ENCODE measurements around the gene CDHR1.
"Not testable (repeated sequence)": the region's sequence is repeated elsewhere in the genome, so short reads cannot be mapped to it uniquely, and the experiment has no call there.

The CDHR1 gene

GRCh38 chr10:84194424-84195043, at the start of gene CDHR1:
TSS of gene CDHR1 (plus strand) at chr10:84194537. CDS start at chr10:84194761, 224 bp downstream.
- Histone ChIP-seq H3K27ac (ENCODE audit: low read depth, low read length) (no peak within 1 kb of the TSS), H3K9ac (ENCODE audit: low read depth, low read length) (no peak within 1 kb of the TSS), H3K4me3 (ENCODE audit: low read depth, low read length) (peak within 1 kb of the TSS; percentile 74)

GRCh38 chr10:84147347-84147746, 47.0 kb upstream of the CDHR1 start:
- no peak overlapping the region for H3K4me3 ChIP-seq (ENCODE audit: low read depth, low read length)
- H3K9ac ChIP-seq (ENCODE audit: low read depth, low read length): no peak overlapping the region
- peaks cover 93% of the 10 kb centered on the region for H3K36me3 ChIP-seq (ENCODE audit: control insufficient read depth, insufficient read depth, low read length)
- H3K4me1 ChIP-seq (ENCODE audit: control insufficient read depth, insufficient read depth, low read length): no peaks in the 10 kb centered on the region
- H3K27ac ChIP-seq (ENCODE audit: low read depth, low read length): no peak overlapping the region
- H3K27me3 ChIP-seq (ENCODE audit: control insufficient read depth, insufficient read depth, low read length): no peaks in the 10 kb centered on the region
- H3K9me3 ChIP-seq (ENCODE audit: control insufficient read depth, insufficient read depth, low read length): no peaks in the 10 kb centered on the region

More at GRCh38 chr10:84194424-84195043, at the start of gene CDHR1:
- H3K27me3 ChIP-seq (ENCODE audit: control insufficient read depth, insufficient read depth, low read length): peaks cover 48% of the 10 kb centered on the region
- no peaks in the 10 kb centered on the region for H3K36me3 ChIP-seq (ENCODE audit: control insufficient read depth, insufficient read depth, low read length)
- no peaks in the 10 kb centered on the region for H3K9me3 ChIP-seq (ENCODE audit: control insufficient read depth, insufficient read depth, low read length)
- peaks cover 3% of the 10 kb centered on the region; the same call in 1 of the 2 replicates for H3K4me1 ChIP-seq (ENCODE audit: control insufficient read depth, insufficient read depth, low read length)

- H3K27me3 ChIP-seq (ENCODE audit: control insufficient read depth, insufficient read depth, low read length); H3K27ac ChIP-seq (ENCODE audit: low read depth, low read length); H3K9me3 ChIP-seq (ENCODE audit: control insufficient read depth, insufficient read depth, low read length); H3K4me3 ChIP-seq (ENCODE audit: low read depth, low read length); H3K9ac ChIP-seq (ENCODE audit: low read depth, low read length); H3K4me1 ChIP-seq (ENCODE audit: control insufficient read depth, insufficient read depth, low read length): not testable (repeated sequence)
- peaks cover 93% of the 10 kb centered on the region for H3K36me3 ChIP-seq (ENCODE audit: control insufficient read depth, insufficient read depth, low read length)
Observed at GRCh38 chr10:84148006-84148597, 46.2 kb upstream of the CDHR1 start.

GRCh38 chr10:84149854-84150253, 44.5 kb upstream of the CDHR1 start:
- Histone ChIP-seq H3K27ac (ENCODE audit: low read depth, low read length) (no peak overlapping the region), H3K27me3 (ENCODE audit: control insufficient read depth, insufficient read depth, low read length) (no peaks in the 10 kb centered on the region), H3K36me3 (ENCODE audit: control insufficient read depth, insufficient read depth, low read length) (peaks cover 92% of the 10 kb centered on the region), H3K4me1 (ENCODE audit: control insufficient read depth, insufficient read depth, low read length) (no peaks in the 10 kb centered on the region), H3K9me3 (ENCODE audit: control insufficient read depth, insufficient read depth, low read length) (no peaks in the 10 kb centered on the region), H3K9ac (ENCODE audit: low read depth, low read length) (no peak overlapping the region), H3K4me3 (ENCODE audit: low read depth, low read length) (no peak overlapping the region)

GRCh38 chr10:84152769-84153168, 41.6 kb upstream of the CDHR1 start:
- Histone ChIP-seq H3K4me1 (ENCODE audit: control insufficient read depth, insufficient read depth, low read length) (no peaks in the 10 kb centered on the region), H3K4me3 (ENCODE audit: low read depth, low read length) (no peak overlapping the region), H3K9me3 (ENCODE audit: control insufficient read depth, insufficient read depth, low read length) (no peaks in the 10 kb centered on the region), H3K27me3 (ENCODE audit: control insufficient read depth, insufficient read depth, low read length) (no peaks in the 10 kb centered on the region), H3K9ac (ENCODE audit: low read depth, low read length) (no peak overlapping the region), H3K27ac (ENCODE audit: low read depth, low read length) (no peak overlapping the region), H3K36me3 (ENCODE audit: control insufficient read depth, insufficient read depth, low read length) (peaks cover 67% of the 10 kb centered on the region)

- Histone ChIP-seq H3K9ac (ENCODE audit: low read depth, low read length) (no peak overlapping the region), H3K9me3 (ENCODE audit: control insufficient read depth, insufficient read depth, low read length) (no peaks in the 10 kb centered on the region), H3K27ac (ENCODE audit: low read depth, low read length) (no peak overlapping the region), H3K27me3 (ENCODE audit: control insufficient read depth, insufficient read depth, low read length) (no peaks in the 10 kb centered on the region), H3K4me1 (ENCODE audit: control insufficient read depth, insufficient read depth, low read length) (peaks cover 17% of the 10 kb centered on the region), H3K4me3 (ENCODE audit: low read depth, low read length) (no peak overlapping the region), H3K36me3 (ENCODE audit: control insufficient read depth, insufficient read depth, low read length) (peaks cover 45% of the 10 kb centered on the region)
Observed at GRCh38 chr10:84155521-84155920, 38.8 kb upstream of the CDHR1 start.

GRCh38 chr10:84156009-84156408, 38.3 kb upstream of the CDHR1 start:
- Histone ChIP-seq H3K27ac (ENCODE audit: low read depth, low read length) (no peak overlapping the region), H3K27me3 (ENCODE audit: control insufficient read depth, insufficient read depth, low read length) (no peaks in the 10 kb centered on the region)

GRCh38 chr10:84156768-84157167, 37.6 kb upstream of the CDHR1 start:
- no peak overlapping the region for H3K4me3 ChIP-seq (ENCODE audit: low read depth, low read length)
- H3K9ac ChIP-seq (ENCODE audit: low read depth, low read length): no peak overlapping the region
- peaks cover 32% of the 10 kb centered on the region for H3K36me3 ChIP-seq (ENCODE audit: control insufficient read depth, insufficient read depth, low read length)
- H3K9me3 ChIP-seq (ENCODE audit: control insufficient read depth, insufficient read depth, low read length): no peaks in the 10 kb centered on the region
- H3K4me1 ChIP-seq (ENCODE audit: control insufficient read depth, insufficient read depth, low read length): peaks cover 30% of the 10 kb centered on the region
- H3K27ac ChIP-seq (ENCODE audit: low read depth, low read length): no peak overlapping the region
- no peaks in the 10 kb centered on the region for H3K27me3 ChIP-seq (ENCODE audit: control insufficient read depth, insufficient read depth, low read length)

More at GRCh38 chr10:84156009-84156408, 38.3 kb upstream of the CDHR1 start:
- H3K9ac ChIP-seq (ENCODE audit: low read depth, low read length): no peak overlapping the region
- peaks cover 22% of the 10 kb centered on the region for H3K4me1 ChIP-seq (ENCODE audit: control insufficient read depth, insufficient read depth, low read length)
- H3K9me3 ChIP-seq (ENCODE audit: control insufficient read depth, insufficient read depth, low read length): no peaks in the 10 kb centered on the region
- H3K36me3 ChIP-seq (ENCODE audit: control insufficient read depth, insufficient read depth, low read length): peaks cover 40% of the 10 kb centered on the region
- no peak overlapping the region for H3K4me3 ChIP-seq (ENCODE audit: low read depth, low read length)

GRCh38 chr10:84158061-84158460, 36.3 kb upstream of the CDHR1 start:
- Histone ChIP-seq H3K4me3 (ENCODE audit: low read depth, low read length) (no peak overlapping the region), H3K4me1 (ENCODE audit: control insufficient read depth, insufficient read depth, low read length) (peaks cover 38% of the 10 kb centered on the region), H3K36me3 (ENCODE audit: control insufficient read depth, insufficient read depth, low read length) (peaks cover 19% of the 10 kb centered on the region), H3K9me3 (ENCODE audit: control insufficient read depth, insufficient read depth, low read length) (no peaks in the 10 kb centered on the region), H3K9ac (ENCODE audit: low read depth, low read length) (no peak overlapping the region), H3K27ac (ENCODE audit: low read depth, low read length) (no peak overlapping the region), H3K27me3 (ENCODE audit: control insufficient read depth, insufficient read depth, low read length) (no peaks in the 10 kb centered on the region)

GRCh38 chr10:84158550-84158949, 35.8 kb upstream of the CDHR1 start:
- Histone ChIP-seq H3K36me3 (ENCODE audit: control insufficient read depth, insufficient read depth, low read length) (peaks cover 14% of the 10 kb centered on the region), H3K4me3 (ENCODE audit: low read depth, low read length) (no peak overlapping the region), H3K4me1 (ENCODE audit: control insufficient read depth, insufficient read depth, low read length) (peaks cover 43% of the 10 kb centered on the region), H3K9me3 (ENCODE audit: control insufficient read depth, insufficient read depth, low read length) (no peaks in the 10 kb centered on the region), H3K27ac (ENCODE audit: low read depth, low read length) (no peak overlapping the region), H3K27me3 (ENCODE audit: control insufficient read depth, insufficient read depth, low read length) (no peaks in the 10 kb centered on the region), H3K9ac (ENCODE audit: low read depth, low read length) (no peak overlapping the region)

- H3K4me1 ChIP-seq (ENCODE audit: control insufficient read depth, insufficient read depth, low read length): peaks cover 49% of the 10 kb centered on the region
- no peak overlapping the region for H3K9ac ChIP-seq (ENCODE audit: low read depth, low read length)
- no peaks in the 10 kb centered on the region for H3K27me3 ChIP-seq (ENCODE audit: control insufficient read depth, insufficient read depth, low read length)
- H3K4me3 ChIP-seq (ENCODE audit: low read depth, low read length): no peak overlapping the region
- peaks cover 8% of the 10 kb centered on the region for H3K36me3 ChIP-seq (ENCODE audit: control insufficient read depth, insufficient read depth, low read length)
- H3K9me3 ChIP-seq (ENCODE audit: control insufficient read depth, insufficient read depth, low read length): no peaks in the 10 kb centered on the region
- H3K27ac ChIP-seq (ENCODE audit: low read depth, low read length): no peak overlapping the region
Observed at GRCh38 chr10:84159076-84159685, 35.2 kb upstream of the CDHR1 start.

All from HUES48 (cell line).